Measurements from ENCODE around the gene INSL3. TPM values are rescaled to one million over a fixed set of nuclear protein-coding genes. Genes with fewer than 3 reads are reported as not detected.

The INSL3 gene
- total RNA-seq, 4 donors from 2014 or later: not detected

DNA sequence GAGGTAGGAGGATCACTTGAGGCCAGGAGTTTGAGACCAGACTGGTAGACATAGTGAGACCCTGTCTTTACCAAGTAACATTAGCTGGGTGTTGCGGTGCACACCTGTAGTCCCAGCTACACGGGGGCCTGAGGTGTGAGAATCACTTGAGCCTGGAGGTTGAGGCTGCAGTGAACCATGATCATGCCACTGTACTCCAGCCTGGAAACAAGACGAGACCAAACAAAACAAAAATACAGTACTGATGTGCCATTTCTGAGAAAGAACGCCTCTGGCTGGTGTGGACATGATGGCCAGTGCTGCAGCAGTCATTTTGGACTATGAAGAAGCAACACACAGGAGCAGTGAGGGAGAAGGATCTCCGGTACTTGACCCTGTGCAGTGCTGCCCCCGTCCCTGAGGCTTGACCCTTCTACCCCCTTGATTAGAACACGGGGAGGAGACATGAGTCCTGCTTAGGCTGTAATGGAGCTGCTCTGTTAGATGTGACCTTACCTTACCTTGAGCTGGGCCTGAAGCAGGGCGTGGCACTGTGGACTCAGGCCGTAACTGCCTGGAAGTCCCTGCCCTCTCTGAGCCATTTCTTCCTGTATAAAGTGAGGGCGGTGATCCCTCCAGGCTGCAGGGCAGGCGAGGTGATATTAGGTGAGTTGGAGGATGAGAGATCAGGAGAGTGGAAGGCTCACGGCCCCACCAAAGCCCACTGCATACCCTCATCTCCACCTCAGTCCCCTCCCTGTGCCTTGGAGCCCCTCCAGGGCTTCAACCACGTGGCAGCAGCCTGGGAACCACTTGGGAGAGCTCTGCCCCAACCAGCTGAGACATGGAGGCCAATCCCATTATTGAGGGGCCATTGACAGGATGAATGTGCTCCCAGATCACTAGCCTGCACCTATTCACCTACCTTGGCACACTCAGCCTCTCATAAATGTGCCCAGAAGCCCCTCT is 44.3 kb upstream of the INSL3 start:
- Histone ChIP-seq H3K27me3 (peaks cover 8 to 13% (median 9%) of the 10 kb centered on the region in 3 donors), H3K4me3 (no peak overlapping the region), H3K9me3 (no peaks in the 10 kb centered on the region), H3K27ac (peak overlapping the region in 1 of 4 donors; percentile 27), H3K36me3 (peaks cover 0 to 40% of the 10 kb centered on the region in 2 donors), H3K4me1 (peaks cover 17 to 30% of the 10 kb centered on the region in 2 donors)
- in situ Hi-C loops (cut with MboI; ENCODE audit: low sequenced_read_pairs in 4 of 4) (loop anchor here in 2 of 4 donors (10.0 to 25.0 kb wide), 2 partner anchors 122 to 129 kb away; no protein-coding TSS in a partner anchor), intact Hi-C loops (cut with DNase I; ENCODE audit: low total_unique reads) (no loop called here)
- TF ChIP-seq, protein P1, sequence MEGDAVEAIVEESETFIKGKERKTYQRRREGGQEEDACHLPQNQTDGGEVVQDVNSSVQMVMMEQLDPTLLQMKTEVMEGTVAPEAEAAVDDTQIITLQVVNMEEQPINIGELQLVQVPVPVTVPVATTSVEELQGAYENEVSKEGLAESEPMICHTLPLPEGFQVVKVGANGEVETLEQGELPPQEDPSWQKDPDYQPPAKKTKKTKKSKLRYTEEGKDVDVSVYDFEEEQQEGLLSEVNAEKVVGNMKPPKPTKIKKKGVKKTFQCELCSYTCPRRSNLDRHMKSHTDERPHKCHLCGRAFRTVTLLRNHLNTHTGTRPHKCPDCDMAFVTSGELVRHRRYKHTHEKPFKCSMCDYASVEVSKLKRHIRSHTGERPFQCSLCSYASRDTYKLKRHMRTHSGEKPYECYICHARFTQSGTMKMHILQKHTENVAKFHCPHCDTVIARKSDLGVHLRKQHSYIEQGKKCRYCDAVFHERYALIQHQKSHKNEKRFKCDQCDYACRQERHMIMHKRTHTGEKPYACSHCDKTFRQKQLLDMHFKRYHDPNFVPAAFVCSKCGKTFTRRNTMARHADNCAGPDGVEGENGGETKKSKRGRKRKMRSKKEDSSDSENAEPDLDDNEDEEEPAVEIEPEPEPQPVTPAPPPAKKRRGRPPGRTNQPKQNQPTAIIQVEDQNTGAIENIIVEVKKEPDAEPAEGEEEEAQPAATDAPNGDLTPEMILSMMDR (IDR thresholded peaks at IDR 0.05 in 4 of 5, conservative IDR thresholded peaks at IDR 0.05 in 1 of 5): no peak
- ATAC-seq: peak in 1 of 2 donors; percentile 20
- DNase-seq: no peak

DNA sequence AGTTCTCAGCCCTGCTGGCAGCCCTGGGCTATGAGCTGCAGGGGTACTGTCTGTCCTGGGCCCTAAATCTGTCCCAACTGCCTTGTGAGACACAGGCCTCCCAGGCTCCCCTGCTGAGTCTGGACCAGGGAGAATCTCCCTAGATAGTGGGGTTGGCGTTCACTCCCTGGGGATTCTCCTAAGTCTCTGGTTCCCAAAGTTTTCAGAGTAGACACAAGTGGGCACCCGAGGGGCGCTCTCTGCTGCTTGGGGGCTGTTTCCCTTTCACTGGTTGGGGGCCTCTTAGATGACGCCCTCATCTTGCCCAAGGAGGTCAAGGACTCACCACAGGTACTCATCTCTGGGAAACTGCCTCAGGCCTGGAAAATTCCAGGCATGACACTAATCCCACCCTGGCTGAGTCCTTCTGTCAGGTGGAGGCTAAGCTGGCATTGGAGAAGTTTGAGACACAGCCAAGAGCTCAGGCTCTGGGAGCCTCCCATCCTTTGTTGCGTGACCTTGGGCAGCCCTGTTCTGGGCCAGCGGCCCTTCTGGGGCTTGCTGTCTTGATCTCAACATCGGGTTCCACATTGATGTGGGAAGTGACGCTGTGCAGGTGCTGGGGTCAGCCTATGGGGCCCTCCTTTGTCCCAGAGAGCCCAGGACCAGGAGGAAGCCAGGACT is 42.3 kb upstream of the INSL3 start:
- ATAC-seq (peak in 1 of 2 donors; percentile 25), DNase-seq (peak in 1 of 2 donors; percentile 73)
- TF ChIP-seq POLR2A (IDR thresholded peaks at IDR 0.05): no peak
- TF ChIP-seq, protein P1 (IDR thresholded peaks at IDR 0.05 in 4 of 5, conservative IDR thresholded peaks at IDR 0.05 in 1 of 5): no peak
- Histone ChIP-seq H3K27ac (peak overlapping the region; percentile 21 to 87 (median 62)), H3K27me3 (no peaks in the 10 kb centered on the region), H3K36me3 (peaks cover 0 to 40% of the 10 kb centered on the region in 2 donors), H3K4me1 (peaks cover 21 to 35% of the 10 kb centered on the region in 2 donors), H3K9me3 (no peaks in the 10 kb centered on the region), H3K4me3 (no peak overlapping the region)
- intact Hi-C loops (cut with DNase I; ENCODE audit: low total_unique reads): no loop called here
- in situ Hi-C loops (cut with MboI; ENCODE audit: low sequenced_read_pairs in 4 of 4): loop anchor here in 3 of 4 donors (5.0 to 25.0 kb wide), 3 partner anchors 69 to 131 kb away; partner anchors contain the start of gene CCDC124 (in 1 of the 3)

DNA sequence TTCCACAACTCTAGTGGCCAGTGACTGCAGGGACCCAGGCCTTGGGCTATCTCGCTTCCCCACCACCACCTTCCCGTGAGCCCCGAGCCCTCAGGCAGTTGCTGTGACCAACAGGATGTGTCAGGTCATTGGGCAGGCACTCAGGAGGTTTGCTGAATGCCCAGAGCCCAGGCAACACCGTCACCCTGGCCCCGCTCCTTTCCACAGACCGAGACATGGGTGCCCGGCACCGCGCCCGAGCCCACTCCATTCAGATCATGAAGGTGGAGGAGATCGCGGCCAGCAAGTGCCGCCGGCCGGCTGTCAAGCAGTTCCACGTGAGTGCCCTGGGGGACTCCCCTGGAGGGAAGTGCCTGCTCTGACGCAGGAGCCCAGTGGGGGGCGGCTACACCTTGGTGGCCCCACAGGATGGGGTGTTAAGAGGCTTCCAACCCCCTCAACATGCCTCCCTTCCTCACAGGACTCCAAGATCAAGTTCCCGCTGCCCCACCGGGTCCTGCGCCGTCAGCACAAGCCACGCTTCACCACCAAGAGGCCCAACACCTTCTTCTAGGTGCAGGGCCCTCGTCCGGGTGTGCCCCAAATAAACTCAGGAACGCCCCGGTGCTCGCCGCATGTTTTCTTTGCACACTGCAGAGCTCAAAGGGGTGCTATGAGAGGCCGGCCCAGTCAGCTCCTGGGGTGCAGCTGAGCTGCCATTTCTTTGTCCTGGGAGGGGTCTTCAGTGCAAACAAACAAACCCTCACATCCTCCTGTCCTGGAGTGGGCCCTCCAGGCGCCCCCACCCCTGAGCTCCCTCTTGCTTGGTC is 41.6 kb upstream of the INSL3 start:
- Histone ChIP-seq H3K9me3 (no peaks in the 10 kb centered on the region), H3K4me3 (no peak overlapping the region), H3K27ac (peak overlapping the region; percentile 21 to 96 (median 76)), H3K4me1 (peaks cover 21 to 35% of the 10 kb centered on the region in 2 donors), H3K27me3 (no peaks in the 10 kb centered on the region), H3K36me3 (peaks cover 0 to 40% of the 10 kb centered on the region in 2 donors)
- no peak for ATAC-seq
- in situ Hi-C loops (cut with MboI; ENCODE audit: low sequenced_read_pairs in 4 of 4) (loop anchor here in 3 of 4 donors (5.0 to 25.0 kb wide), 3 partner anchors 69 to 132 kb away; partner anchors contain the start of gene CCDC124 (in 1 of the 3)), intact Hi-C loops (cut with DNase I; ENCODE audit: low total_unique reads) (no loop called here)
- DNase-seq: no peak
- no peak for TF ChIP-seq POLR2A (IDR thresholded peaks at IDR 0.05)
- TF ChIP-seq, protein P1 (IDR thresholded peaks at IDR 0.05 in 4 of 5, conservative IDR thresholded peaks at IDR 0.05 in 1 of 5): no peak
